ENCODE data around the gene GHRH.

GHRH gene

DNA sequence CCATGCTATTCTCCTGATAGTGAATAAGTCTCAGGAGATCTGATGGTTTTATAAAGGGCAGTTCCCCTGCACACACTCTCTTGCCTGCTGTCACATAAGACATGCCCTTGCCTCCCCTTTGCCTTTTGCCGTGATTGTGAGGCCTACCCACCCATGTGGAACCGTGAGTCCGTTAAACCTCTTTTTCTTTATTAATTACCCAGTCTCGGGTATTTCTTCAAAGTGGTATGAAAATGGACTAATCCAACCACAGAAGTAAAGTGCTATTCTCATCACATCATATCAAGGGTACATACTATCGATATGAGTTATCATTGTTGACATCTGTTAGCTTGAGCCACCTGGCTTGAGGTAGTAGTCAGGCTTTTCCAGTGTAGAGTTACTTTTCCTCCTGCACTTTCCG lies 30.1 kb upstream of the GHRH start:
- no peak for DNase-seq (ENCODE audit: extremely low read depth in 1 of 2, low read depth in 1 of 2)

DNA sequence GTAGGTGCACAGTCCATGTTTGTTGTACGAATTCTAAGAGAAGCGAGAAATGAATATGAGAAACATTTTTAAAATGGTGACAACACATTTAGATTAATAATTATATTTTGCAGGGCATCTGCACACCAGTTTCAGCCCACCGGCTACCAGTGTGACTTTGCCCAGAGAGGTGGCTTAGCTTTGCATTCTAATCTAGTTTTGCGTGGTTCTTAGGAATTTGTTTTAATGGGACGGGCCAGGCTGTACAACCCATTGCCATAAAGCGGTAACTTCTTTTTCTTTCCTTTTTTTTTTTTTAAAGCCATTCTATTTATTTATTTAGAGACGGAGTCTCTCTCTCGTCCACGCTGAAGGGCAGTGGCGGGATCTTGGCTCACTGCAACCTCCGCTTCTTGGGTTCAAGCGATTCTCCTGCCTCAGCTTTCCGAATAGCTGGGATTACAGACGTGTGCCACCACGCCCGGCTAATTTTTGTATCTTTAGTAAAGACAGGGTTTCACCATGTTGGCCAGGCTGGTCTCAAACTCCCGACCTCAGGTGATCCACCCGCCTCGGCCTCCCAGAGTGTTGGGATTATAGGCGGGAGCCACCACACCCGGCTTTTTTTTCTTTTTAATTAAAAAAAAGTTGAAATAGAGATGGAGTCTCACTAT lies 28.7 kb upstream of the GHRH start:
- no peak for DNase-seq (ENCODE audit: extremely low read depth in 1 of 2, low read depth in 1 of 2)

DNA sequence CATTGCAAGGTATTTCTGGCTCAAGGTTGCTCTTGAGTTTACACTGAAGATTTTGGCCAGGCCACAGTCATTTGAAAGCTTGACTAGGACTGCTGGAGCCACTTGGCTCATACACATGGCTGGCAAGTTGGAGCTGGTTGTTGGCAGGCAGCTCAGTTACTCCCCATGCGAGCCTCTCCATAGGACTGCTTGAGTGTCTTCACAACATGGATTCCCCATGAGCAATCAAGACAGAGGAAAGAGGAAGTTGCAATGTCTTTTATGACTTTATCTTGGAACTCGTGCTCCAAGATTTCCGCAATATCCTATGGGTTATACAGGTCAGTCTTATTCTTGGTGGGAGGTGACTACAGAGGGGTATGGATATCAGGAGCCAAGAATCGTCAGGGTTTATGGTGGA lies 26.5 kb upstream of the GHRH start:
- DNase-seq (ENCODE audit: extremely low read depth in 1 of 2, low read depth in 1 of 2), result no peak

DNA sequence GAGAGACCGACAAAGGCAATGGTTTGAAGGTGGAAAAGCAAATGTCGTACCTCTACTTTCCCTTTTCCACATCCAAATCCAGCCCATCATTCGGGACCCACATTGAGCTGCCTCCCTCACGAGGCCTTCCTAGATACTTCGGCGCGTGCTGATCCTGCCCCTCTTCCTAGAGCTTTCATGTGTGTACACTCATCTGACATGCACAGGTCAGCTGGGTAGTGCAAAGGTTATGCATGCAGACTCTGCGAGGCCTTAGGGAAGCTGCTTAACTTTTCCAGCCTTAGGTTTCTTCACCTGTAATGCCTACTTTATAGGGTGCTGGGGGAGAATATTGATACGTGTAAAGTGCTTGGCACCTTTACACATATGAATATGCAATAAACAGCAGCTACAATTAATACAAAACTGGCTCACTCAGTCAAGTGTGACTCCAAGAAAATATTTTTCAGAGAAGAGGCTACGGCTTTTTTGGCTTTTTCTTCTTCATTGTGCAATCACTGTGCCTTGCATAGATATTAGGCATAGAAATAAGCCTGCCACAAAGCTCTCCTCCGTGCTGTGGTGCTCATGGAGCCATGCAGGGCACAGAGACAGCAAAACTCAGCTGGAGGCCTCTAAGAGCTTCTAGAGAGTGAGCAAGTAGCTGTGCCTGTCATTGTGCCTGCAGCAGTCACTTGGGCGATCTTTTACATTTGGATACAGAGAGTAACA lies 24.2 kb upstream of the GHRH start:
- no peak for DNase-seq (ENCODE audit: extremely low read depth in 1 of 2, low read depth in 1 of 2)

GRCh38 chr20:37284691-37285161 lies 23.1 kb upstream of the GHRH start:
- DNase-seq (ENCODE audit: extremely low read depth in 1 of 2, low read depth in 1 of 2), result no peak

DNA sequence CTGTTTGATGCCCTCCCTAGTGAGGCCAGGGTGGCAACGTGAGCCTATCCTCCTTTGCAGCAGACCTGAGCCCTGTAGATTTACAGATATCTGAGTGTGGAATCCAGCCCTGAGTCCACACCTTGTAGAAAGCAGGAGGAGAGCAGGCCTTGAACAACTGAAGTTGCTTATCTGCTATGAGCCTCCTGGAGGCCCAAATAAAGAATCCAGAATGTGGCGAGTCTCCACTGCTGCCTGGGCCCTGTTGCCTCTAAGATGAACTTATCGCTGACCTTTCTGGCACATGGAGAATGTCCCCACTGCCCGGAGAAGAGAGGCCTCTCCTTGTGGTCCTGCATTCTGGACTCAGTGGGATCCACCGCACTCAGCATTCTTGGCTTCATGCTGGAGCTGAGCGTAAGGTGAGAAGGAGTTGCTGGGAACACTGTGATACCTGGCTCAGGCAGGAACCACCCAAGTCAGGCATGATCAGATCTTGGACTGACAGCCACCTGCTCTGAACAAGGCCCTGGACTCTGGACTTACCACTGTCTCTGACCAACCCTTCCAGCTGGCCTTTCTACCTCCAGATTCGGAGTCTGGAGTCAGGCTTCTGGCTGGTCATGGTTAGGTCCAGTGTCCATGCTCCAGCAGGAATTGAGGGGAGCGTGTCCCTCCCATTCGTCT lies 22.0 kb upstream of the GHRH start:
- DNase-seq (ENCODE audit: extremely low read depth in 1 of 2, low read depth in 1 of 2), result no peak

DNA sequence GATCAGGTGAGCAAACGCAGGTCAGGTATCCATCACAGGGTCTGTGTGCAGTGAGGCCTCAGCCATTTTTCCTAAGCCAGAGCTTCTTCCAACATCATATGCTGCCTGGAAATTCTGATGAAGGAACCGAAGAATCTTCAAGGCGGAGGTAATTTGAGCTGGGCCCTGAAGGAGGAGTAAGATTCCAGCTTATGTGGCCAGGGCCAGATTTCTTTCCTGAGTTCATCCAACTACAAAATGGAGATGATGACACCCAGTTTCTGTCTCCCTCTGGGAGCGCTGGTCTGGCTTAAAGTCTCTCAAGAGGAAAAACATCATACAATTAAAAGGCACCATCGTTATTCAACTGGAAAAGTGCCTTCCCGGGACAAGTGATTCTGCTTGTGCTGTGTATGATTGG lies 20.9 kb upstream of the GHRH start:
- no peak for DNase-seq (ENCODE audit: extremely low read depth in 1 of 2, low read depth in 1 of 2)

GRCh38 chr20:37280403-37280802 lies 18.8 kb upstream of the GHRH start:
- no peak for DNase-seq (ENCODE audit: extremely low read depth in 1 of 2, low read depth in 1 of 2)

DNA sequence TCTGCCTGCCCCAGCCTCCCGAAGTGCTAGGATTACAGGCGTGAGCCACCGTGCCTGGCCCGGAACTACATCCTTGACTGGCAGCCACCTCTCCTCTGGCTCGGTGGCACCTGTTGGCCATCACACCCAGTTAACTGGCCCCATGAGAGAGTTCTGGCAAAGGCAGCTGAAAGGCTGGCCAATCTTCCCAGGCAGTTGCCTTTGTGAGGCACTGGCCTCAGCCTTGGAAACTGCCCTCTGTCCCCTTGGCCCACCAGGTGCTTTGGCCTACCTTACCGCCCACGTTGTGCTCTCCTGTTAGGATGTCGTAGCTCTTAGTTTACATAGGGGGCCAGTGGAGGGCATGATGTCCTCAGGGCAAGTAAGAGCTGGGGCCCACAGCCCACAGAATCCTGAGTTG lies 18.2 kb upstream of the GHRH start:
- DNase-seq (ENCODE audit: extremely low read depth in 1 of 2, low read depth in 1 of 2), result no peak

DNA sequence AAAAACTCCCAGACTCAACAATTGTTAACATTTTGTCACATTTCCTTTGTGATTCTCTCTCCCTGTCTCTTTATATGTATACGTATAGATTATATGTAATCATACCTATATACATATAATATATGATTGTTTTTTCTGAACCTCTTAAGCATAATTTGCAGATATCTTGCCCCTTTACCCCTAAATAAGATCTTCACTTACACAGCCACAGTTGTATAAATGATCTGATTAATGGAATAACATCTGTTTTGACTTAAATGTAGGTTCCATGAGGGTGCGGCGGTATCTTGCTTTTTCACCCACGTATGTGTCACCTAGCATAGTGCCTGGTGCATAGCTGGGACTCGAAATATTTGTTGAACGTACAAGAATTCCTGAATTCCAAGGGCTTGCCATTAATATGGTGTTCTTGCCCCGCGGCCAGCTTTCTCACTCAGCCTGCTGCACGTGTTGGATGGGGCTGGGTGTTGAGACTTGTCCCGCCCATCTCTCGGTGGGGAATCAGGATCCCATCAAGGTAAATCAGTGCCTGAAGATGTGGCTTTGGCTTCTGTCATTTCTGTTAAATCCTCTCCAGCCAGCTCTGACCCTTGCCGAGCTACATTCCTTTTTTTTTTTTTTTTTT lies 17.5 kb upstream of the GHRH start:
- no peak for DNase-seq (ENCODE audit: extremely low read depth in 1 of 2, low read depth in 1 of 2)

- DNase-seq (ENCODE audit: extremely low read depth in 1 of 2, low read depth in 1 of 2), result no peak
Measured at GRCh38 chr20:37277253-37277593, 15.6 kb upstream of the GHRH start.

GRCh38 chr20:37276494-37277252 lies 15.1 kb upstream of the GHRH start:
- no peak for DNase-seq (ENCODE audit: extremely low read depth in 1 of 2, low read depth in 1 of 2)

- no peak for DNase-seq (ENCODE audit: extremely low read depth in 1 of 2, low read depth in 1 of 2)
Measured at GRCh38 chr20:37274851-37275524, 13.4 kb upstream of the GHRH start.

- no peak for DNase-seq (ENCODE audit: extremely low read depth in 1 of 2, low read depth in 1 of 2)
Measured at GRCh38 chr20:37273988-37274387, 12.4 kb upstream of the GHRH start.

DNA sequence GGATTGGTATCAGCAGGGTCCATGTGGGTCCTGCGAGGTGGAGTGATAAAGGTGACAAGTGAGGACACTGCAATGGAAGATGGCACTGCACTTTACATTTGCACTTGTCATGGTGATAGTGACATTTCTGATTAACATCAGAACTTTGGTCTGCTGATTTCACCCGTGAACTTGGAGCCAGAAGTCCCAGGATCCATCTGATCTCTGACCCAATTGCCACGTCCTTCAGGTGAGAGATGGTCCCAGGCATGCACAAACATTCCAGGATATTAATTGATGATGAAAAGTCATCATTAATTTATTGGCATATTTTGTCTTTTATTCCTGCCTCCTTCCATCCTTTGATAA lies 9.8 kb upstream of the GHRH start:
- DNase-seq (ENCODE audit: extremely low read depth in 1 of 2, low read depth in 1 of 2), result no peak

DNA sequence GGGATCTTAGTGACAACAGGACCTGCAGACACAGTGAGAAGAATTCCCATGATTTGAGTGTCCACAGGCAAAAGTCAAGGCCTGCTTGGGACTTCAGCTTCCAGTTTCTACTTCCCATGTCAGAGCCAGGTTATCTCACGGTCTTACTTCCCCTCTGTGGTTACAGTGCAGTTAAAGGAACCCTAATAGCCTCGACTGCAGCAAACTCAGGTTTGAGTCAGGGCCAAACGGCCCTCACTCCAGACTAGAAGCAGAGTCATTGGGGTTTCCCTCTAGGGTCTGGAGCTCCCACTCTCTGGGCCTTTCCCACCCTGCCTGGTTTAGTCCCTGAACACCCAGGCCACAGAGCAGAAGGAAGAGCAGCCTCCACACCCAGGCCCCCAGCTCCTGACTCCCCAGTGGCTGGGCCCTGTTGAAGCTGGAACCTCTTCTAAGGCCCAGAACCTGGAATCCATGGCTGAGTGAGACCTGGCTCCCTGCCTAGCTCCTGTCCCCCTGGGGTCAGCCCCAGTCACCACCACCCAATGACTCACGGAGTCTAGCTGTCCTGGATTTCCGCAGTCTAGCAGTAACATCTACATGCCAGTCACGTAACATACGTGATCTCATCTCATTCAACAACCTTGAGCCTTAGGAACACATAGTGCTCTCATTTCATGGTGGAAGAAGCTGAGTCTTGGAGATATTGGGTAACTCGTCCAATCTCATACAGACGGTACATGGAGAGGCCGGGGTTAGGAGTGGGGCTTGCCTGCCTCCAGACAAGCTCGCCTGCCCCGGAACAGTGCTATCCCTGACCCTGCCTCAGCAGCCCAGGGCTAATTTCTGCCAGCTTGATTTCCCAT lies 9.2 kb upstream of the GHRH start:
- no peak for DNase-seq (ENCODE audit: extremely low read depth in 1 of 2, low read depth in 1 of 2)

GRCh38 chr20:37267667-37268313 lies 6.2 kb upstream of the GHRH start:
- no peak for DNase-seq (ENCODE audit: extremely low read depth in 1 of 2, low read depth in 1 of 2)

GRCh38 chr20:37266940-37267666 lies 5.5 kb upstream of the GHRH start:
- no peak for DNase-seq (ENCODE audit: extremely low read depth in 1 of 2, low read depth in 1 of 2)

- no peak for DNase-seq (ENCODE audit: extremely low read depth in 1 of 2, low read depth in 1 of 2)
Measured at GRCh38 chr20:37265152-37265551, 3.5 kb upstream of the GHRH start.
